Activated CD4-positive, CD25-positive, alpha-beta regulatory T cell (primary cell): Measurements from ENCODE around the gene ERC1.
"Not testable (repeated sequence)": the region's sequence is repeated elsewhere in the genome, so short reads cannot be mapped to it uniquely, and the experiment has no call there.

Experiments used
- DNase-seq, 4 experiments: peaks; one replicate each; lab custom pipeline; 2025; lab: John Stamatoyannopoulos, UW

Gene ERC1

DNA sequence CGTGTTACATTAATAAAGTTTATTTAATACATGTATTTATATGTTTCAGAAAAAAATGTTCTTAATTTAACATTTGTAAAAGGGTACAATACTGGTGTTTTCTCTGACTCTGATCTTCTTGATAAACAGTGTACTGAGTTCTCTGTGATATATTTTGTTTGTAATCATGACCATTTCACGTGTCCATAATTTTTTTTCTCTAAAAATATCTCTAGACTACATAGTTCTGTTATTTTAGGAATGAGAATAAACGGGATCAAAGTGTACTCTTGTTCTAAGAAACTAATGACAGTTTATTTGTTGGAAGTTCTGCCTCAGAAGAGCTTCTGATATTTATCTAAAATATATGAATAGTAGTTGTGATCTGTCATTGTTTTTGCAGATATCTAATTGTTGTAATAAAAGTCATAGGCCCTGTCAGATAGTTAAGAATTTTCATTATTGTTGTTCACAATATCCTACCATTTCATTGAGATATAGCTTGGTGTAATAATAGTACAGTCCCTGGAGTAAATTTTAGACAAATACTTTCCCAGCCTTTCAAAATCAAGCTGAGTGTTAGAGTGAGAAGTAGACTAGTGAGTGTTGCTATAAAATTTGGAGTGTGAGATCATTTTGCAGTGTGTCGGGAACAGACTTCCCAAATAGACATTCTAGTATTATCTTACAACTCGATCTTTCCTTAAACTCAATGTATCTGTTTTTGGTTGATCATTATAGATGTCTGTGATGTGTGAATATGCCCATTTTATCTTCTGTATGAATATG lies 86.2 kb downstream of the ERC1 start:
- no peak for DNase-seq

DNA sequence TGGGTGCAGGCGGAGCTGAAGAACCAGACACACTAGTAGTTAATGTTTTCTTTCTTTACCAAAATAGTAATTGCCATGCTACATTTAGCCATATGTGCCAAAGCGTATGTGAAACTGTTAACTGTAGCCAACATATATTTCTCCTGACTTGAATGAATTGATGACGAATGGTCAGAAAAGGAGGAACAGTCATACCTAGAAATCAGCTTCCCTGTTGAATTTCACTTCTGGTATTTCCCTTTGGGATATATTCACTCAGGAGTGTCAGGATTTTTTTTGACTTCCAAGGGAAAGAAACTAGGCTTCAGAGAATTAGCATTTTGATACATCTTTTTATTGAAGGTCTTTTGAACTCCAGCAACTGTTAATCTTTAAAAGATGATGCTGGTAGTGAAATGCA lies 87.0 kb downstream of the ERC1 start:
- DNase-seq: no peak

DNA sequence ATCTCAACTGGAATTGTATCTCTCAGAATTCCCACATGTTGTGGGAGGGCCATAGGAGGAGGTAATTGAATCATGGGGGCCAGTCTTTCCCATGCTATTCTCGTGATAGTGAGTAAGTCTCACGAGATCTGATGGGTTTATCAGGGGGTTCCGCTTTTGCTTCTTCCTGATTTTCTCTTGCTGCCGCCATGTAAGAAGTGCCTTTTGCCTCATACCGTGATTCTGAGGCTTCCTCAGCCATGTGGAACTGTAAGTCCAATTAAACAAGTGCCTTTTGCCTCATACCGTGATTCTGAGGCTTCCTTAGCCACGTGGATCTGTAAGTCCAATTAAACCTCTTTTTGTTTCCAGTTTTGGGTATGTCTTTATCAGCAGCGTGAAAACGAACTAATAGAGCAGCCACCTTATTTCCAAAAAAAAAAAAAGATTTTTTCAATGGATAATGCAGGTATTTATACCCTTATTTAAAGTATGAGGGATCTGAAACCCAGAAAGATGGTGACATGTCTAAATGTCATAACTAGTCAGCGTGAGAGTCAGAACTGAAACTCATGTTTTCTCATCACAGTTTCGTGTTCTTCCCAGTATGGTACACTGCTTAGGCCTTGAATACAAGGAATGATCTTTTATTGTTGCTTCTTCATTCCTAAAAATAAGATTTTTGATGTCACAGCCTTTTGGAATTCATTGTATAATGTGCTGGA lies 89.6 kb downstream of the ERC1 start:
- DNase-seq: no peak

DNA sequence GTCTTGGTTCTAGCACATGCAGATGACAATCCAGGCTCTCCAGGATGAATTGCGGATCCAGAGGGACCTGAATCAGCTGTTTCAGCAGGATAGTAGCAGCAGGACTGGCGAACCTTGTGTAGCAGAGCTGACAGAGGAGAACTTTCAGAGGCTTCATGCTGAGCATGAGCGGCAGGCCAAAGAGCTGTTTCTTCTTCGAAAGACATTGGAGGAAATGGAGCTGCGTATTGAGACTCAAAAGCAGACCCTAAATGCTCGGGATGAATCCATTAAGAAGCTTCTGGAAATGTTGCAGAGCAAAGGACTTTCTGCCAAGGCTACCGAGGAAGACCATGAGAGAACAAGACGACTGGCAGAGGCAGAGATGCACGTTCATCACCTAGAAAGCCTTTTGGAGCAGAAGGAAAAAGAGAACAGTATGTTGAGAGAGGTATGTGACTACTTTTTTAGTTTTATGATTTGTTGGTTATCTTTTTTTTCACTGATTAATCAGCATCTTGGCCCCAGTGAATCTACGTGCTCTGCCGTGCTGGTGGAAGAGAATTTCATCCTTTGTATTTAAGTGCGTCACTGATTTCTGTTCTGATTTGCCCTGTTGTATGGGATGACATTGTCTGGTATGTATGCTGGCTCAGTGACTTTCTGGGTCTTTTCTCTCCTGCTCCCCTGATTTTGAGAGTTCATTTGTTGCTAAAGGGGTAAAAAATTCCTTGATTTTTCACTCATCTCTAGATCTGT lies 92.3 kb downstream of the ERC1 start:
- DNase-seq: no peak

DNA sequence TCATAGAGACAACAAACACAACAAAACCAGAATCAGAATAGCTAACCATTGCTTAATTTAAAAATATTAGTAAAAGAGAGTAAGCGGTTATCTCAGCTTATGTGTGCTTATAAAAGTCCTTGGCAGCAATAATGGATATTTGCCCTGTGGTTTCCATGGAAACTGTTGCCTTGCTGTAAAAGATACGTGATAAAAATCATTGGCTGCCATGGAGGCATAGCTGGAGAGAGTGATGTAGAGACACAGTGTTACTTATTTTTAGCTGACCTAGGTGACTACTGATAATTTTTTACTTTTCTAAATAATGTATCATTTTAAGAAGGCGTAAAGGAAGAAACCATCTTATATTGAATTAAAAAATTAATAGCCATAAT lies 92.9 kb downstream of the ERC1 start:
- no peak for DNase-seq

DNA sequence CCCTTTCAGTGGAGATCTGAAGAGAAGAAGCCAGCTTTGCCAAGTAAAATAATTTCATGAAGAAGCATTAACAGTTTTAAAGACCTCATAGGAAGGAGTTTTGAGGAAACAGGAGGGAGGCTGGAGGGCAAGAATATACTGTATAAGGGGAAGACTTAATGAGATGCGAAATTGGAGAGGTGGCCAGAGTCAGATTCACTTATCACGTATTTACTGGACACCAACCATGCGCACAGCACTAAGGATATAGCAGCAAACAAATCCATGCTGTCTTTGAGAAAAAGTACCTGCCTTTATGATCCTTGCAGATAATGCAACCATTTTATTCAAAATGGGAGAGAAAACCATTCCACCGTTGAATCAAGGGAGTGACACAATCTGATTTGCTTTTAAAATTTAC lies 100.3 kb downstream of the ERC1 start:
- DNase-seq: no peak

DNA sequence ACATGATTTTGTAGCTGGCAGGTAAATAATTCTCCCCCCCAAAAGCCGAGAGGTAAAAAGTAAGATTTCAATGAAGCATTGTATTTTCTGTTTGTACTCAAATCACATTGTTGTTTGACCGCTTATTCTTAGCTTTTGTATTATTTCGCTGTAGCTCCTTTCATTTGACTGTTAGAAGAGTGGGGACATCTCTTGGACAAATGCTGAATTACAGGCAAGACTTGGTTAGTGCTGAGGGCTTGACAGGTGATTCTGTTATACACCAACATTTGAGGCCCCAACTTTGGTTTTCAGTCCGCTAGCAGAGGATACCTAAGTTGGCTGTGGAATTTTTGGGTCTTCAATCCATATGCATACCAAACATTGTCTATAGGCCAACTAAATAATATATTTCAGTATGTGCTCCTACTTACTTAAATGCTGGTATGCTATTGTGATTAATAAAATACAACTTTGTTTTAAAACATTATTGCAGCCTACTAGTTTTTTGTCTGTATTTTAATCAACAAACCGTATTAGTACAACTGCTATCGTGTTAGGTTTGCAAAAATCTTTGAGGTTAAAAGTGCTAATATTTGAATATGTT lies 102.2 kb downstream of the ERC1 start:
- no peak for DNase-seq

DNA sequence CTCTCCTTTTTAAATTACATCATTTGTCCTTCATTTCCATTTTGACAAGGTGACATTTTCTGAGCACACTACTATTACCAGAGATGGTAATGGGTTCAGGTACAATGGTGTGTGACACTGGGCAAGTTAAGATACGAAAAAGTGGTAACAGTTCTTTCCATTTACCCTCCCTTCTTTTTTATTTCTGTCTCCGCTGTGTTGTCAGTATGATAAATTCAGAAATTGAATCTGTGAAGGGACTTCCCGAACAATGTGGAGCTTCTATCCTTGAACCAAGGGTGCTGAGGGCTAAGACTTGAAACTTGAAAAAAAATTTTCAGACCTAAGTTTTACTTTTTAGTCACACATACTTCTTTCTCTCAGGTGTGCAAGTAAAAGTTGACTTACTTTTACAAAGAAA lies 103.7 kb downstream of the ERC1 start:
- no peak for DNase-seq

DNA sequence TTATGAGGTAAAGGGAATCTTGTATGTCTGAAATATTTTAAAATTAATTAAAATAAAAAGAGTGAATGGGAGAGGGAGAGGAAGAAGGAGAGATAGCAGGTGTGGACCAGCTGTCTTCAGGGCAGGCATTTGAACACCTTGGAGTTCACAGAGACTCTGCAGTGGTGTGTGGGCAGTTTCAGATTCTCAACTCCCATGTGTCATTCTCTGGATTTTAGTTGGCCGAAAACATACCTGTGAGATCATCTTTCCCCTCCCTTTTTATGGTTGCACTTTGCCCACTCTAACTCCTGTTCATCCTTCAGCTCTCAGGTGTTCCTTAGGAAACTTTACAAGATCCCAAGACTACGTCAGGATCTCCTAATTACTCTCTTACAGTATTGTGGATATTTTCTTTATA lies 108.1 kb downstream of the ERC1 start:
- DNase-seq: no peak

DNA sequence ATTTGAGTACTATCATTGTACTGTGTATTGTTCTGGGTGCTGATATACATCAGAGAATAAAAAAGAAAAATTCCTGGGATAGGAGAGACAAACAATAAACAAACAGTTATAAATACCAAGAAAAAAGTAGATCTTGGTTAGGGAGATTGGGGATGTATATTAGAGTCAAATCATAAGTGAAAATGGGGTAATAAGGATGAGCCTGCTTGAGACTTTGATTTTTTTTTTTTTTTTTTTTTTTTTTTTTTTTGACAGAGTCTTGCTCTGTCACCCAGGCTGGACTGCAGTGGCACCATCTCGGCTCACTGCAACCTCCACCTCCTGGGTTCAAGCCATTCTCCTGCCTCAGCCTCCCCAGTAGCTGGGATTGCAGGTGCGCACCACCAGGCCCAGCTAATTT lies 108.6 kb downstream of the ERC1 start:
- not testable (repeated sequence) for DNase-seq

DNA sequence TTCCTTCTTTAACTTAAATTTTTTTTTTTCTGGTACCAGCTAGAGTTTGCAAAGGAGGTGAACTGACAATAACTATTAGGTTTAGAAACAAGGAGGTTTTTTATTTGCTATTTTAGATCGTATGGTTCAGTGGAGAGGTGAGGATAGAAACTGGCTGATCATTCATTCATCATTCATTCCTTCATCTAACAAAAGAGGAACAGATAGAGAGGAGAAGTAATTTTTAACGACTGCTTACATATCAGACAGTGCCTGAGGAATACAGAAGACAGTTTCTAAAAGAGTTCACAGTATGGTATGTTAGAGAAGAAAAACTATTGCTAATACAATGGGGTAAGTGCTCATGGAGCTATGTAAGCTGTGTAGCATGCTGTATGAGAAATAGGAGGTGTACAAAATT lies 111.1 kb downstream of the ERC1 start:
- no peak for DNase-seq

DNA sequence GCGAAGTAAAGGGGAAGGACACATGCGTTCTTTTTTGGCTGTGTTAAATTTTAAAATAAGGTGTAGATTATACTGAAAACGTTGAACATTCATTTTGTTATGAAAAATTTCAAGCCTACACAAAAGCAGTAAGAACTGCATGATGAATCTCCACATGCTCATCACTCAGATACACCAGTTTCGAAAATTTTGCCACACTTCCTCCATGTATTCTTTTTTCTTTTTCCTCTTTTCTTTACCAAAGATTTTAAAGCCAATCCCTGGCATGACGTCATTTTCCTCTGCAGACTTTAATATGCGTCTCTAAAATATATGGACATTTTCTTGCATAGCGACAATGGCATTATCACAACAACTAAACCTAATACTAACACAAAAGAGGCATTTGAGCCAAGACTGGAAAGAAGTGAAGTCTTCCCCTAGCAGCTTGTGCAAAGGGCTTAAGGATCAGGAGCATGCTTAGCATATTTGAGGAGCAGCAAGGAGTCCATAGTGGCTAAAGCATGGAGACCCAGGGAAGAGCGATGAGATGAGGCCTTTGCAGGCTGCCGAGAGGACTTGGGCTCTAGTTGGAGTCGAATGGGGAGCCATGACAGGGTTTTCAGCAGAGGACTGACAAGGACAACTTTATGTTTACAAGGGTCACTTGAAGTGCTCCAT lies 111.9 kb downstream of the ERC1 start:
- no peak for DNase-seq

DNA sequence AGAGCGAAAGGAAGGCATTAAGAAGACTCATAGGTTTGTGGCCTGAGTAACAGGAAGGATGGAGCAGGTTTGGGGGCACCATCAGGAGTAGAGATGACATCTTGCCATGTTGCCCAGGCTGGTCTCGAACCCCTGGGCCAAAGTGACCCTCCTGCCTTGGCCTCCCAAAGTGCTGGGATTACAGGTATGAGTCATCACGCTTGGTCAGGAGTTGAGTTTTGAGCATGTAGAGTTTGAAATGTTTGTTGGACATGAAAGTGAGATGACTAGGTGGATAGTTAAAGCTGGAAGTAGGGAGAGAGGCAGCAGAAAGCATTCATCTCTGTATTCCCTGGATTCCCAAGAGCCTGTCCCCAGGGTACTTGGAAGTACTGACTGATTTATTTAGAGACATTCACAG lies 112.6 kb downstream of the ERC1 start:
- DNase-seq: no peak

DNA sequence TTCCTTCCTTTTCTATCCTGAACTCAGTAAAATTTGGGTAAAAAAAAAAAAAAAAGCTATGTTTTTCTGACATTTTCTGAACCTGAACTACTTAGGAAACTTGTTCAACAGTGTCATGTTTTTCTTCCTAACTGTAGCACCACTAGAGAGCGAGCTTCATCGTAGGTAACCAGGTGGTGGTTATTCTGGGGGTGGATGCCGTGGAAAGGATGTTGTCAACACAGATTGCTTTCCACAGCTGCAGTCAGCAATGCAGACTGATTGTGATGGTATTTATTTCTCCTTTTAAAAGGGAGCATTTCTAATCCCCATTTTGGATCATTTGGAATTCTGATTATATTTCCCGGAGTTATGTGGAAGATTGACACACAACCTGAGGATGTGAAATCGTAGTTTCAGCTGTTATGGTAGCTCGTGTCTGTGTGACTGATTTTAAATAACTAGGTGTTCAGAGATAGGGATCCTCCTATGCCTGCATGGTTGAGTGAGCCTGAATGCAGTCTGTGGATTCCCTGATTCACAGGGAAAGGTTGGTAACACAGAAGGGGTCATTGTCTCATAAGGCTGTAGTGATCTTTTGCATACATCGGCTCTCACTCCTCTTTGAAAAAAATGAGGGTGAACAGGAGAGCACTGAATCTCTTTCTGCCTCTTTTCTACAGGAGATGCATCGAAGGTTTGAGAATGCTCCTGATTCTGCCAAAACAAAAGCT lies 113.2 kb downstream of the ERC1 start:
- DNase-seq: no peak

DNA sequence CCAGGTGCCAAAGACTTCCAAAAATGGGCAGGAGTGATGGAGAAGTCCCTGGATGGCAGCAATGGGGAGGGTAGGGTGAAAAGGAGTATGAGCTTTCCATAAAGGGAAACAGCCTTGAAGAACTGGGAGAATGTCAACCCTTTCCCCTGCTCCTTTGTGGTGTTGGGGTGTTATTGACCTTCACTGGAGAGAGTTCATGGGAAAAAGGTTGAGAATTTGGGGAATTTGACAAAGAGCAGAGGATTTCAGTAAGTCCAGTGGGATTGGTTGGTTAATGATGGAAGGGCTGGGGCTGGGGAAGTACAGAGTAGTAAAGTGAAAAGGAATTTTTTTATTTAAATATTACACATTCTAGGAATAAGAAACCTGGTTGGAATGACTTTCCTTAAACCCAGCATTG lies 116.6 kb downstream of the ERC1 start:
- no peak for DNase-seq

DNA sequence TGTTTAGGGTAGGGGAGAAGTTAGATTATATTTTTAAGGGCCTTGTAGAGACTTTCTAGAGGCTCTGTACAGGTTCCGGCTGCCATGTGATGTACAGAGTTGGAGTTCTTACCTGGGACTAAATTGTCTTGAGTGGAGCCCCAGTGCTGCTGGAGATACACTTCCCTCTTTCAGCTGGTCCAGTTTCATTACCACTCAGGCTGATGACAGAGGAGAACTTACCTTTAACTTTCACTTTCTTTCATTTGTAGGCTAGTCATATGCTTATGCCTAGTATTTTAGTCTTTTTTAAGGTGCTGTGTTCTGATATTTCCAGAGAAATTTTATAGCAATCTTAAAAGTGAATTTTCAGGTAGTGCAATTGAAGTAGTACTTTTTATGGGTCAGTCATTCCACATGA lies 117.3 kb downstream of the ERC1 start:
- no peak for DNase-seq

DNA sequence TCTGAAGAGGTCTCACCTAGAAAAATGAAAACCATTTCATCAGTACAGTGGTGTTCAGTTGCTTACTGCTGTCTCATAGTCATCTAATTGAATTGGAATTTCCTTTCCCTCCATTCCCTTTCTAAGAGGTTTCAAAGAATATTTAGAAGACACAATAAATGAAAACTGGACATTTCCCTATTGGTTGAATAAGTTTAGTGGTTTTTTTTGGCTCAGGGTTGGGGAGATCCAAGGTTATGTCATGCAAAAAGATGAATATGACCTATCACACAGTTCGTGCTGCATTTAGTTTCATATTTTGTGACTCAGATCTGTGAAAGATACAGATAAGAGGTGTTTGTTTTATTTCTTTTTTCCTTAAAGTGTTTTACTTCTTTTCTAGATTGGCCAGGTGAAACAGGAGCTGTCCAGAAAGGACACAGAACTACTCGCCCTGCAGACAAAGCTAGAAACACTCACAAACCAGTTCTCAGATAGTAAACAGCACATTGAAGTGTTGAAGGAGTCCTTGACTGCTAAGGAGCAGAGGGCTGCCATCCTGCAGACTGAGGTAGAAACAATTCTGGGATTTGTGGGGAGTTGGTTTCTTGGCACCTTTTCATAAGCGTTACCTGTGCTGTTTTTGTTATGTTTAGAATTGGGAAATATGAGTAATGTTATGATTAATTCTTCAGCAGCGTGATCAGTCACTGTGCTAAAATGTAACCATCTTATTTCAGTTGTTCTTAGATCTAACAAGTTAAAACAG lies 124.6 kb downstream of the ERC1 start:
- DNase-seq: no peak

DNA sequence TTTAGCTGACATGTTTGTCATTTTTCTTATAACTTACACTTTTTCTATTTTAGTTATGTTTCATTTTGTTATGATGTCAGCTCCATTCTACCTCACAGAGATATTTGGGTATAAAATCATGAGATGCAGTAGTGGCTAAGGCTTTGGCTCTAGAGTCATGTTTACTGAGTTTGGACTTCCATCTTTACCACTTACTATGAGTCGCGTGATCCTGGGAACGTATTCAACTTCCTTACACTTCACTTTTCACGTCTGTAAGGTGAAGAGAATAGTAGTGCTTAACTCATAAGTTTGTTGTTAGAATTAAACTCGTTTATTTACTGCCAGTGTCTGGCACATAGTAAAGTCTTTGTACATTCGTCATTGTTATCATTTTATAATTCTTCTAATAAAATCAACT lies 126.3 kb downstream of the ERC1 start:
- DNase-seq: no peak

DNA sequence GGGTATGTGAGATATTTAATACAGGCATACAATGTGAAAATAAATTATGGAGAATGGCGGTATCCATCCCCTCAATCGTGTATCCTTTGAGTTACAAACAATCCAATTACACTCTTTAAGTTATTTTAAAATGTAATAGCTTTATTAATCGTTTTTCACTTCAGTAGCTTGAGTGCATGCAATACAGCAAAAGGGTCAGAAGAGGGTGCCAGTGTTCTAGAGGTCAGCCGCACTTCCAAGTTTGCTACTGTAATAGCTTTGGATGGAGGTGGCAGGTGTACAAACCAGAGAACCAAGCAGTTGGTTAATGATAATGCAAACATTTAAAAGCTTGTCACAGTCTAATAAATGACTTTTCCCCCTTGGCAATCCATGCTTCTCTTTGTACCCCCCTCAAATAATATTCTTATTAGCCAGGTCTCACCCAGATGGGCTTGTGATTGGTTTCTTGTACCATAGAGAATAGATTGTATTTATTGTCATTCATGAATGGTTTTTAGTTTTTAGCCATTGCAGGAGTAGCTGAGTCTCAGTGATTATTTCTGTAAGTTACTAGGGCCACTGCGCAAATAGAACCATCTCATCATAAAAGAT lies 127.0 kb downstream of the ERC1 start:
- DNase-seq: peak; percentile 22 to 56 (median 40)

DNA sequence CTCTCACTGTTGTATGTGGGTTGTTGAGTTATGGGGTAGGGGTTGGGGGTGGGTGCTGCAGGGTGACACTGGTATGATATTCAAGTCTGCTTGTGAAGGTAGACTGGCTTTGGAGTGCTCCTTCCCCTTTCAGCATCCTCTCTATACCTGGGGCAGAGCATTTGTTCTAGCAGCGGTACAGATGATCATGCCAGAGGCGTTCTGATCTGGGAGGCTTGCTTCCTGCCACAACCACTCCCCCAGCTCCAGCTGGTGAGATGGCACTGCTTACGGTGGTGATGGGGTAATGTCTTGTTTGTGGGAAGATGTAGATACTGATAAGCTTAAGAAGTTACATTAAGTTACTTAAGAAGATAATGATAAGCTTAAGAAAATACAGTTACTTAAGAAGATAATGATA lies 131.8 kb downstream of the ERC1 start:
- no peak for DNase-seq
